ENCODE measurements around the gene NFKBIL1.
A peak's percentile ranks its signal among the peaks of the same experiment; 100 is the strongest.
"Not testable (repeated sequence)": the region's sequence is repeated elsewhere in the genome, so short reads cannot be mapped to it uniquely, and the experiment has no call there.

Gene NFKBIL1

GRCh38 chr6:31546958-31547726 is at the start of gene NFKBIL1:
TSS of gene NFKBIL1 (plus strand) at chr6:31547608. CDS start at chr6:31547695, 87 bp downstream.
- DNase-seq = peak; percentile 97

GRCh38 chr6:31498748-31499147 is 48.7 kb upstream of the NFKBIL1 start:
- peak; percentile 67 for DNase-seq

- not testable (repeated sequence) for DNase-seq
Observed at GRCh38 chr6:31499648-31500047, 47.8 kb upstream of the NFKBIL1 start.

- DNase-seq = no peak
Observed at GRCh38 chr6:31502586-31502985, 44.8 kb upstream of the NFKBIL1 start.

- DNase-seq = not testable (repeated sequence)
Observed at GRCh38 chr6:31509036-31509435, 38.4 kb upstream of the NFKBIL1 start.

GRCh38 chr6:31510007-31510406 is 37.4 kb upstream of the NFKBIL1 start:
- DNase-seq = no peak

GRCh38 chr6:31513456-31514165 is 33.8 kb upstream of the NFKBIL1 start:
- DNase-seq = no peak

- no peak for DNase-seq
Observed at GRCh38 chr6:31521835-31522234, 25.6 kb upstream of the NFKBIL1 start.

GRCh38 chr6:31525553-31525931 is 21.9 kb upstream of the NFKBIL1 start:
- no peak for DNase-seq

- no peak for DNase-seq
Observed at GRCh38 chr6:31525932-31526591, 21.3 kb upstream of the NFKBIL1 start.

- peak; percentile 46 for DNase-seq
Observed at GRCh38 chr6:31528307-31528777, 19.1 kb upstream of the NFKBIL1 start.

- DNase-seq = no peak
Observed at GRCh38 chr6:31528821-31529328, 18.5 kb upstream of the NFKBIL1 start, which contains the start of gene MCCD1. TSS of gene MCCD1 (plus strand) at chr6:31528962. CDS start at chr6:31529015, 53 bp downstream.

- DNase-seq = peak; percentile 37
Observed at GRCh38 chr6:31529329-31530150, 17.9 kb upstream of the NFKBIL1 start.

- peak; percentile 25 for DNase-seq
Observed at GRCh38 chr6:31530659-31531058, 16.7 kb upstream of the NFKBIL1 start.

- no peak for DNase-seq
Observed at GRCh38 chr6:31531162-31531561, 16.2 kb upstream of the NFKBIL1 start.

GRCh38 chr6:31531771-31532643 is 15.4 kb upstream of the NFKBIL1 start:
- DNase-seq = no peak

GRCh38 chr6:31532644-31533454 is 14.6 kb upstream of the NFKBIL1 start:
- peak; percentile 22 for DNase-seq

- DNase-seq = no peak
Observed at GRCh38 chr6:31533455-31533841, 14.0 kb upstream of the NFKBIL1 start.

- no peak for DNase-seq
Observed at GRCh38 chr6:31534011-31534410, 13.4 kb upstream of the NFKBIL1 start.

GRCh38 chr6:31534521-31535040 is 12.8 kb upstream of the NFKBIL1 start:
- DNase-seq = no peak

Measured in DMS53 (cell line).